A673 (cell line): ENCODE measurements around the gene ZDHHC7. TPM values are rescaled to one million over a fixed set of nuclear protein-coding genes. Genes with fewer than 3 reads are reported as not detected.

Experiments
- BruUV-seq: library from RNA; stranded (reverse); fragments of 400-500 nt; replicated peaks from 2 replicates; lab custom pipeline; 2021; lab: Mats Ljungman, UMichigan
- CTCF ChIA-PET: fragments of 300-600 bp; sonication (Branson Sonifier 250); formaldehyde crosslinking; loops from one replicate; lab custom pipeline; 2022; ENCODE audit warnings: antibody characterized with exemption; lab: Charles Lee
- POLR2A ChIA-PET: fragments of 300-600 bp; sonication (Branson Sonifier 250); formaldehyde crosslinking; loops from one replicate; lab custom pipeline; 2022; ENCODE audit warnings: antibody characterized with exemption; ENCODE audit not compliant: low non-redundant PET; lab: Charles Lee
- DNase-seq: peaks from one replicate; pipeline ENCODE4 v3.0.0-alpha.2; 2015; ENCODE audit warnings: low spot score
- H3K27ac ChIP-seq: fragments of 200-600 bp; sonication (generic); 2 replicates; pipeline ENCODE4 v1.5.1; 2016; ENCODE audit warnings: mixed run types, low read depth, mild to moderate bottlenecking, mixed read lengths, antibody characterized with exemption, low read length; ENCODE audit not compliant: poor library complexity, severe bottlenecking
- H3K27me3 ChIP-seq: fragments of 200-600 bp; sonication (generic); replicated peaks from 2 replicates; pipeline ENCODE4 v1.6.1; 2017; ENCODE audit warnings: mixed run types, low read depth, mild to moderate bottlenecking, mixed read lengths, antibody characterized with exemption, low read length; ENCODE audit not compliant: insufficient read depth, poor library complexity
- H3K36me3 ChIP-seq: fragments of 200-600 bp; sonication (generic); 2 replicates; pipeline ENCODE4 v1.6.1; 2016; ENCODE audit warnings: mixed run types, mild to moderate bottlenecking, mixed read lengths, antibody characterized with exemption, low read length; ENCODE audit not compliant: insufficient read depth, poor library complexity, severe bottlenecking
- H3K4me1 ChIP-seq: fragments of 200-600 bp; sonication (generic); 2 replicates; pipeline ENCODE4 v1.6.1; 2017; ENCODE audit warnings: mixed run types, mild to moderate bottlenecking, mixed read lengths, antibody characterized with exemption, low read length; ENCODE audit not compliant: insufficient read depth, poor library complexity, severe bottlenecking
- H3K4me3 ChIP-seq: fragments of 200-600 bp; sonication (generic); 2 replicates; pipeline ENCODE4 v1.5.1; 2016; ENCODE audit warnings: low read depth, mixed run types, mild to moderate bottlenecking, mixed read lengths, low read length; ENCODE audit not compliant: poor library complexity, severe bottlenecking
- H3K9me3 ChIP-seq: fragments of 200-600 bp; sonication (generic); 2 replicates; pipeline ENCODE4 v1.6.1; 2016; ENCODE audit warnings: mixed run types, low read depth, mild to moderate bottlenecking, mixed read lengths, antibody characterized with exemption, low read length; ENCODE audit not compliant: poor library complexity, severe bottlenecking
- EZH2 ChIP-seq: fragments of 200-600 bp; sonication (generic); IDR thresholded peaks from 2 replicates; pipeline ENCODE4 v1.6.1; 2017; ENCODE audit warnings: borderline replicate concordance, low read depth, mild to moderate bottlenecking, mixed read lengths, antibody characterized with exemption, low read length; ENCODE audit not compliant: poor library complexity, severe bottlenecking
- intact Hi-C: fragments of 100-400 bp; cut with micrococcal nuclease; formaldehyde crosslinking; loops from one replicate; pipeline ENCODE4 v1.10.0; 2022; ENCODE audit not compliant: unreplicated experiment
- total RNA-seq: library from RNA; stranded (reverse); gene quantifications from 2 replicates; pipeline ENCODE4 v1.2.3, GENCODE V29; 2021
- TF ChIP-seq, protein P1 (sequence below): fragments of 300-800, 200-600 bp; sonication (generic); conservative IDR thresholded peaks from 2 replicates; pipeline ENCODE4 v1.5.1; 2017; ENCODE audit warnings: low read depth, mild to moderate bottlenecking, antibody characterized with exemption, low read length, moderate library complexity, mixed read lengths

ZDHHC7 gene
- total RNA-seq, 1 experiment from 2014 or later = 43.5 TPM

DNA sequence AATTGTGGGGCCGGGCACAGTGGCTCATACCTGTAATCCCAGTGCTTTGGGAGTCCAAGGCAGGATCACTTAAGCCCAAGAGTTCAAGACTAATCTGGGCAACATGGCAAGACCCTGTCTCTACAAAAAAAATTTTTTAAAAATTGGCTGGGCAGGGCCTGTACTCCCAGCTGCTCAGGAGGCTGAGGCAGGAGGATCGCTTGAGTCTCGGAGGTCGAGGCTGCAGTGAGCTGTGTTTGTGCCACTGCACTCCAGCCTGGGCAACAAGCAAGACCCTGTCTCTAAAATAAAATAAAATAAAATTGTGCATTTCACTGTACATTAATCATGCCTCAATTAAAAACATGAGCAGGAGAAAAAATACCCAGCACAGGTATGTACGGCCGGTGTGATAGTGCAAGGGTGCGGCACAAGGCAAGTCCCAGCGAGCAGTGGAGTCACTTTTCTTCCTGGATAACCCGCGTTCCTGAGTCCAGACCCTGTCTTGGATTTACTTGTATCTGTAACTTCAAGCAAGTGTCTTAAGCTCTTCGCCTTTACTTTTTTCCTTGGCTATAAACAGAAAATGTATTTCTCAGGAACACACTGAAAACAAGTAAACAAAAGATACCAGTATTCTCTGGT lies 11.4 kb downstream of the ZDHHC7 start:
- no TSS peak for BruUV-seq
- CTCF ChIA-PET = no interaction called here

DNA sequence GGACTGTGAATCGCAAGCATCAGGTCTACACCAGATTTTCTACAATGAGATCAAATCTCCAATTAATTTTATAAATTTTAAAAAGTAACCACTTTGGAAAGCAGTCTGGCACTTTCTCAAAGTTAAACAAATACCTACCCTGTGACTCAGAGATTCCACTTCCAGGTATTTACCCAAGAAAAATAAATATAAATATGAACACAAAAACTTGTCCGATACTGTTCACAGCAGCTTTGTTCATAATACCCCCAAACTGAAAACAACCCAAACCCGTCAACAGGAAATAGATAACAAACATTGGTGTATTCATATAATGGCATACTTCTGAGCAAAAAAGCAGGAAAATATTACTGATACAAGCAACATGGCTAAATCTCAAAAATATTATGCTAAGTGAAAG lies 12.1 kb downstream of the ZDHHC7 start:
- intact Hi-C loops = no loop called here
- ChIA-PET POLR2A (no interaction called here), CTCF (no interaction called here)

More for the DNA sequence above, 11.4 kb downstream of the ZDHHC7 start:
- intact Hi-C loops = no loop called here
- Histone ChIP-seq H3K4me3 (no peak overlapping the region), H3K27me3 (no peaks in the 10 kb centered on the region), H3K27ac (no peak overlapping the region), H3K4me1 (no peaks in the 10 kb centered on the region), H3K9me3 (no peaks in the 10 kb centered on the region), H3K36me3 (peaks cover 2% of the 10 kb centered on the region)
- TF ChIP-seq EZH2 = no peak
- TF ChIP-seq, protein P1, sequence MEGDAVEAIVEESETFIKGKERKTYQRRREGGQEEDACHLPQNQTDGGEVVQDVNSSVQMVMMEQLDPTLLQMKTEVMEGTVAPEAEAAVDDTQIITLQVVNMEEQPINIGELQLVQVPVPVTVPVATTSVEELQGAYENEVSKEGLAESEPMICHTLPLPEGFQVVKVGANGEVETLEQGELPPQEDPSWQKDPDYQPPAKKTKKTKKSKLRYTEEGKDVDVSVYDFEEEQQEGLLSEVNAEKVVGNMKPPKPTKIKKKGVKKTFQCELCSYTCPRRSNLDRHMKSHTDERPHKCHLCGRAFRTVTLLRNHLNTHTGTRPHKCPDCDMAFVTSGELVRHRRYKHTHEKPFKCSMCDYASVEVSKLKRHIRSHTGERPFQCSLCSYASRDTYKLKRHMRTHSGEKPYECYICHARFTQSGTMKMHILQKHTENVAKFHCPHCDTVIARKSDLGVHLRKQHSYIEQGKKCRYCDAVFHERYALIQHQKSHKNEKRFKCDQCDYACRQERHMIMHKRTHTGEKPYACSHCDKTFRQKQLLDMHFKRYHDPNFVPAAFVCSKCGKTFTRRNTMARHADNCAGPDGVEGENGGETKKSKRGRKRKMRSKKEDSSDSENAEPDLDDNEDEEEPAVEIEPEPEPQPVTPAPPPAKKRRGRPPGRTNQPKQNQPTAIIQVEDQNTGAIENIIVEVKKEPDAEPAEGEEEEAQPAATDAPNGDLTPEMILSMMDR = no peak
- no peak for DNase-seq
- POLR2A ChIA-PET = no interaction called here

DNA sequence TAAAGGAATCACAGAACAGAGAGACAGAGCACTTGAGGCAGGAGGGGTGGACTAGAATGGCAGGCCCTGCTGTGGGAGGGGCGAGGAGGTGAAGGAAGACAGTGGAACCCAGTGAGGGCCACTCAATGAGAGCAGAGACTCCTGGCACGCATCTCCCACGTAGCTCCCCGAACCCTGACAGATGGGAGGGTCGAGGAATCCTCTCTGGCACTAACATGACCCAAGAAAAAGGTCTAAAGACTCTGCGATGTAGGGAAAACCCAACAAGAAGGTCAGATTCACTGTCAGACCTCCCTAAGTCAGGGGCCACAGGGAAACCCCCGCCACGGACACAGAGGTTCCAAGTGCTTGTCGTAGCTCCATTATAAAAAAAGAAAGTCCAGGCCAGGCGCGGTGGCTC lies 15.0 kb downstream of the ZDHHC7 start:
- Histone ChIP-seq H3K9me3 (no peaks in the 10 kb centered on the region), H3K36me3 (peaks cover 6% of the 10 kb centered on the region), H3K27me3 (no peaks in the 10 kb centered on the region), H3K27ac (no peak overlapping the region), H3K4me1 (no peaks in the 10 kb centered on the region), H3K4me3 (no peak overlapping the region)
- ChIA-PET CTCF (no interaction called here), POLR2A (no interaction called here)
- no peak for DNase-seq
- no TSS peak for BruUV-seq
- TF ChIP-seq, protein P1 = no peak
- TF ChIP-seq EZH2 = no peak
- intact Hi-C loops = no loop called here

More for the DNA sequence above, 12.1 kb downstream of the ZDHHC7 start:
- H3K4me1 ChIP-seq = no peaks in the 10 kb centered on the region
- H3K27me3 ChIP-seq = no peaks in the 10 kb centered on the region
- DNase-seq = no peak
- peaks cover 6% of the 10 kb centered on the region for H3K36me3 ChIP-seq
- no peaks in the 10 kb centered on the region for H3K9me3 ChIP-seq
- H3K4me3 ChIP-seq = no peak overlapping the region
- no TSS peak for BruUV-seq
- no peak overlapping the region for H3K27ac ChIP-seq
- no peak for TF ChIP-seq EZH2
- TF ChIP-seq, protein P1 = no peak
